H1 (cell line): ENCODE measurements around the gene DSCAM. TPM values are rescaled to one million over a fixed set of nuclear protein-coding genes. Genes with fewer than 3 reads are reported as not detected.

Experiments
- CHD7 ChIP-seq: fragments of 300-600 bp; sonication (generic); IDR thresholded peaks from 2 replicates; pipeline ENCODE4 v1.7.1; 2012; ENCODE audit warnings: low read length, moderate library complexity, mild to moderate bottlenecking, inconsistent platforms; ENCODE audit not compliant: insufficient replicate concordance
- PHF8 ChIP-seq: fragments of 200-600 bp; sonication (generic); conservative IDR thresholded peaks from 2 replicates; pipeline ENCODE4 v1.7.1; 2012; ENCODE audit warnings: low read depth, mild to moderate bottlenecking, inconsistent platforms, low read length, moderate library complexity
- polyA plus RNA-seq, 7 experiments: library from polyadenylated mRNA; depleted of rRNA in 3 of 7; stranded (reverse) in 5 of 7; unstranded in 2 of 7; fragments of >200 nt in 5 of 7; fragments of 200-250 nt in 2 of 7; gene quantifications; 1 replicate in 5 of 7; 2 replicates in 1 of 7; 4 replicates in 1 of 7; pipeline versions ENCODE4 v1.2.1 to v1.2.3, GENCODE V29; 2011 to 2013; ENCODE audit warnings: missing spikeins in 2 of 7, mixed read lengths in 2 of 7
- total RNA-seq: library from RNA; stranded (reverse); fragmentation: NEBNext Ultra II Directional; extraction: Animal tissue kit (Norgen Biotek cat#: 25700); gene quantifications from 2 replicates; pipeline ENCODE4 v1.2.1, GENCODE V29; 2021
- TF ChIP-seq, protein P1 (sequence below), 3 experiments: IDR thresholded peaks; 1 replicate in 2 of 3; 2 replicates in 1 of 3; pipeline versions ENCODE4 v1.5.1 to v1.6.1; 2011; ENCODE audit warnings: low read length in 3 of 3, mild to moderate bottlenecking in 3 of 3, inconsistent platforms in 2 of 3, low read depth in 1 of 3, moderate library complexity in 1 of 3; ENCODE audit not compliant: insufficient read depth in 1 of 3; ENCODE audit errors: control extremely low read depth in 1 of 3

DSCAM gene
- total and polyA plus RNA-seq, 2 of the 8 experiments (the other 6 are each of a cell fraction or from before 2014, with no cell fraction given): 0.02 to 0.15 TPM

GRCh38 chr21:40047211-40047610 is 799.7 kb downstream of the DSCAM start (continued):
- TF ChIP-seq CHD7 (no peak), PHF8 (no peak)
- TF ChIP-seq, protein P1, sequence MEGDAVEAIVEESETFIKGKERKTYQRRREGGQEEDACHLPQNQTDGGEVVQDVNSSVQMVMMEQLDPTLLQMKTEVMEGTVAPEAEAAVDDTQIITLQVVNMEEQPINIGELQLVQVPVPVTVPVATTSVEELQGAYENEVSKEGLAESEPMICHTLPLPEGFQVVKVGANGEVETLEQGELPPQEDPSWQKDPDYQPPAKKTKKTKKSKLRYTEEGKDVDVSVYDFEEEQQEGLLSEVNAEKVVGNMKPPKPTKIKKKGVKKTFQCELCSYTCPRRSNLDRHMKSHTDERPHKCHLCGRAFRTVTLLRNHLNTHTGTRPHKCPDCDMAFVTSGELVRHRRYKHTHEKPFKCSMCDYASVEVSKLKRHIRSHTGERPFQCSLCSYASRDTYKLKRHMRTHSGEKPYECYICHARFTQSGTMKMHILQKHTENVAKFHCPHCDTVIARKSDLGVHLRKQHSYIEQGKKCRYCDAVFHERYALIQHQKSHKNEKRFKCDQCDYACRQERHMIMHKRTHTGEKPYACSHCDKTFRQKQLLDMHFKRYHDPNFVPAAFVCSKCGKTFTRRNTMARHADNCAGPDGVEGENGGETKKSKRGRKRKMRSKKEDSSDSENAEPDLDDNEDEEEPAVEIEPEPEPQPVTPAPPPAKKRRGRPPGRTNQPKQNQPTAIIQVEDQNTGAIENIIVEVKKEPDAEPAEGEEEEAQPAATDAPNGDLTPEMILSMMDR (IDR thresholded peaks at IDR 0.05; ENCODE audit: control extremely low read depth in 1 of 3, insufficient read depth in 1 of 3, low read depth in 1 of 3, low read length in 3 of 3): no peak
